Hepatocyte (in vitro differentiated cells): Measurements from ENCODE around the gene MACROD2.

Source experiments
- EZH2phosphoT487 ChIP-seq: fragments of 200-600 bp; sonication (generic); IDR thresholded peaks from one replicate; pipeline ENCODE4 v1.6.1; 2018; ENCODE audit warnings: antibody characterized with exemption, mild to moderate bottlenecking, low read depth, moderate library complexity; ENCODE audit not compliant: unreplicated experiment, severe bottlenecking
- TF ChIP-seq, protein P1 (sequence below): fragments of 200-600 bp; sonication (generic); IDR thresholded peaks from 2 replicates; pipeline ENCODE4 v1.5.1; 2016; ENCODE audit warnings: antibody characterized with exemption, mild to moderate bottlenecking; ENCODE audit not compliant: poor library complexity

DNA sequence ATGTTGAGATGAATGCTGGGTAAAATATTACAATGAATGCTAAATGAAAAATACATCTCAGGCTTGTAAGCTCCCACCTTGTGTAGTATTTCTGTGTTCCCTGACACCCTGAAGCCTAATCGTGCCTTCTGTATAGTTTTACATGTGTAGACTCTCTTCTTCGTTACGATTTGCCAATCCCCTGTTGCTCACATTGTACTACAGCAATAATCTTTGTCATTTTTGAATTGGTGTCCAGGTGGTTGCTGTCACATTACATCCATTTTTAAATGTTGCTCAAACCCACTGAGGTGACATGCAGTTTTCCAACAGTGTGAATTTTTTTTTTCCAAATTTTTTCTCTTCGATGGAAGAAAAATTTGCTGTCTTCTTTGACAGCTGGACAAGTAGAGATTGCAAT, 642.1 kb downstream of the MACROD2 start:
- TF ChIP-seq, protein P1, sequence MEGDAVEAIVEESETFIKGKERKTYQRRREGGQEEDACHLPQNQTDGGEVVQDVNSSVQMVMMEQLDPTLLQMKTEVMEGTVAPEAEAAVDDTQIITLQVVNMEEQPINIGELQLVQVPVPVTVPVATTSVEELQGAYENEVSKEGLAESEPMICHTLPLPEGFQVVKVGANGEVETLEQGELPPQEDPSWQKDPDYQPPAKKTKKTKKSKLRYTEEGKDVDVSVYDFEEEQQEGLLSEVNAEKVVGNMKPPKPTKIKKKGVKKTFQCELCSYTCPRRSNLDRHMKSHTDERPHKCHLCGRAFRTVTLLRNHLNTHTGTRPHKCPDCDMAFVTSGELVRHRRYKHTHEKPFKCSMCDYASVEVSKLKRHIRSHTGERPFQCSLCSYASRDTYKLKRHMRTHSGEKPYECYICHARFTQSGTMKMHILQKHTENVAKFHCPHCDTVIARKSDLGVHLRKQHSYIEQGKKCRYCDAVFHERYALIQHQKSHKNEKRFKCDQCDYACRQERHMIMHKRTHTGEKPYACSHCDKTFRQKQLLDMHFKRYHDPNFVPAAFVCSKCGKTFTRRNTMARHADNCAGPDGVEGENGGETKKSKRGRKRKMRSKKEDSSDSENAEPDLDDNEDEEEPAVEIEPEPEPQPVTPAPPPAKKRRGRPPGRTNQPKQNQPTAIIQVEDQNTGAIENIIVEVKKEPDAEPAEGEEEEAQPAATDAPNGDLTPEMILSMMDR: no peak
- TF ChIP-seq EZH2phosphoT487: no peak
